SIG-M5 (cell line): Measurements from ENCODE around the gene PAH.

Experiments used
- DNase-seq: peaks from one replicate; lab custom pipeline; 2025; lab: John Stamatoyannopoulos, UW

PAH gene

DNA sequence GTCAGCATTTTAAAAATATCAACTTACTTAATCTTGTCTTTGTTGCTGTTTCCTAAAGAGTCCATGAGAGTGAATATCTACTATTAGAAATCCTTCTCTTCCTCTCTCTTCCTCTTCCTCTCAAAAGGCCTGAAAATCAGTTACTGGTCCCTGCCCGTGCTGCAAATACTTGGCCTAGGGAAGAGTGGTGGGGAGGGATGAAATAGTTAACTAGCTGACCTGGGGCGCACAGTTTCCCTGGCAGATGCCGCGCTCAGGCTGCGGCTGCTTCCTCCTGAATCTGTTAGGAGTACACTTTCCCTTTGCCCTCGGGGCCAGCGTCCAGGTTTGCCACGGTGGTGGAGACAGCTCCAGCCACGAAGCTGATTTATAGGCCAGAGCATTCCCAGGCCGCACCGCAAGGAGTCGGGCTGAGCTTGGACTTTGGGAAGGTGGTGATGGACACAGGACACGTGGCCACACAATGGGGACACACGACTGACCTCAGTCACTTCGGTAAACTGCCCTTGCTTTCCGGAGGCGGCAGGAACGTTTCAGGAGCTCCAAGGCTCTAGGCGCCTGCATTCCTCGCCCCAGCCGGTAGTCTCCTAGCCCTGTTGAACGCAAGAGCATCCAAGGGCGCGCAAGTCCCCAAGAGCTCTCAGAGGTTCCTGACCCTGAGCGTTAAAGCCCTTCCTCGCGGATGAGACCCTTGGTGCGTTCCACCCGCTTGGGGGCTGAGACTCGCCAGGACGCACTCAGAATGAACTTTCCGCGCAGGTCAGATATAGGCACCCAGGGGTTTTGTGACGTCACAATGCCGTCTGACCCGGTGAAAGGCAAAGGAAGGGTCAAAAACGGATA is 33.3 kb upstream of the PAH start:
- DNase-seq, result no peak

- DNase-seq, result no peak
Observed at GRCh38 chr12:102948941-102949352, 31.9 kb upstream of the PAH start.

- no peak for DNase-seq
Observed at GRCh38 chr12:102946042-102946441, 29.0 kb upstream of the PAH start.

GRCh38 chr12:102939670-102940222 is 22.7 kb upstream of the PAH start:
- DNase-seq, result no peak

GRCh38 chr12:102939059-102939458 is 22.0 kb upstream of the PAH start:
- DNase-seq, result no peak

DNA sequence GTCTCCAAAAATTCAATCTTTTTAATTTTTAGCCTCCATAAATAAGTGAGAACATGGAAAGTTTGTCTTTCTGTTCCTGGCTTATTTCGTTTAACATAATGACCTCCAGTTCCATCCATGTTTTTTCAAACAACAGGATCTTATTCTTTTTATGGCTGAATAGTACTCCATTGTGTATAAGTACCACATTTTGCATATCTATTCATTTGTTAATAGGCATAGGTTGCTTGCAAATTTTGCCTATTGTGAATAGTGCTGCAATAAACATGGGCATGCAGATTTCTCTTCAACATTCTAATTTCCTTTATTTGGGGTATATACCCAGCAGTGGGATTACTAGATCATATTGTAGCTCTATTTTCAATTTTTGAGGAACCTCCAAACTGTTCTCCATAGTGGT is 16.1 kb upstream of the PAH start:
- DNase-seq, result no peak

DNA sequence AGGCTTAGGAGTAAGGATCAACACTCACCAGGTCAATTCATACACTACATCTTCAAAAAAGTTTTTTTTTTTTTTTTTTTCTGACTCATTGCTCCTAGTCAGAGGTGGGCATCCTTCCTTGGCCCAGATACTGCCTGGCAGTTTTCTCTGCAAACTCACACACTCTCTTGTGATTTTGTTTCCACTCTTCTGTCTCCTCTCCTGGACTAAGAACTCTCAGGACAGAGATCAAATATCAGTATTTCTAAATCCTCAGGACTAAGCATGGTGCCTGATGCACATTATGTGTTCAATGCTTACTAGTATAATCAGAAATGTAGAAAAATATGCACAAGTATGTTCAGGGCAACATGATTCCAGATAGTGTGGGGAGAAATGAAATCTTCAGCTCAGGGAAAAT is 10.2 kb upstream of the PAH start:
- DNase-seq, result no peak

DNA sequence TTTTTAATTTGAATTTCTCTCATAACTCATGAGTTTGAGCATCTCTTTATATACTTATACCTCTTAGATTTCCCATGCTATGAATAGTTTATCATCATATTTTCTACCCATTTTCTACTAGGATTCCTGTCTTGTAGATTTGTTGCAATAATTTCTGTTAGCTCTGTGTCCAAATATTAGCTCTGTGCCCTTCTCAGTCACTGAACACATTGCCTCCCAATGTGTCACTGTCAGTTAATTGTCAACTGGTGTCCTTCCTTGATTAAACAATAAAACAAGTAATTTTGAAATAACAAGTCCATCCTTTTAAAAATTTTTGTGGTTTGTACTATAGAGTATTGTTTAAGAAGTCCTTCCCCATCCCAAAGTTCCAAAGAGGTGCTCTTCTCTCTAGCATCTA is 4.2 kb upstream of the PAH start:
- DNase-seq, result no peak

DNA sequence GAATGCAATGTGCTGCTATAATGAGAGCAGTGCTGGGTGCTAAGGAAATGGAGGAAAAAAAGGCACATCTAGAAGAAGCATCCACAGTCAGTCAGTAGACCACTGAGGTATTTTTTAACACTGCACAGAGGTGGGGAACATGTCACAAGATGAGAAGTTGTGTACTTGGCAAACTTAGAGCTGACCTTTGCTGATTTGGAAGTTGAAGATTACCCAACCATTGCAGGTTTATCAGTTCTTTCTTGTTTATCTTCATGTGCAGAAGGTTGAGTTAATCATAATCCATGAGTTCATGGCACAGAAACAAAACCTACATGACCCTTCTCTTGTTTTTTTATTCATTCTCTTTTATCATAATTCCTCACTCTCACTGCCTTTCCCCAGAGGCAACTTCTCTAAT is 3.2 kb upstream of the PAH start:
- no peak for DNase-seq

GRCh38 chr12:102918840-102919239 is 1.8 kb upstream of the PAH start:
- no peak for DNase-seq

DNA sequence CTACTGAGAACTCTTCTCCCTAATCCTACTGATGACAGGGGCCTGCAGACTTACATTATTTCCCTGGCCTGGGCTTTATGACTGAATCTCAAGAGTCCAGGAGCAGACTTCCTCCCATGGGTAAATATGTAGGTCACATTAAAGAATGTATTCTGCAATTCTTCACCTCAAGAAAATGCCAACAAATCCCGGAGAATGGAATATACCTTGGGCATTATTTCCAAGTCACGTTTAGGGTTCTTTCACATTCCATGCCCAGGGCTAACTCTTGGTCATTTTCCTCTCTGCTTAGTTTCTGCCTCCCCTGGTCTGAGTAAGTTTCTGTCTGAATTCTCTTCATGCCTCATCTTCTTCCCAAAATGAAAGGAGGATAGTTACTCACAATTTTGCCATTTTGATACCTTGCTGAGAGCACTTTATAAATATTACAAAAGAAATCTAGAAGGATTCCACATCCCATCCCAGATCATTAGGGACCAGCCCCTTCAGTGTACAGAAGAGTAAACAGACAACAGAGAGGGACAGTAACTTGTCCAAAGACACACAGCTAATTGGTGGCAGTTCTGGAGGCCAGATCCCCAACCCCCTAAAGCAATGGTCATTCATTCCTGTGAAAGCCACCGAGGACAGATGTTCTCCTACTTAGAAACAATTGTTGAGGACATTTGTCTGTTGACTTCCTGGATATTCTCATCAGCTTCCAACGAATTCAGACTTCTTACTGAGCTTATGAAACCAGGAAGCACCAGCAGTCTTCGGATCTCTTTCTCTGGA is 605 bp downstream of the PAH start:
- DNase-seq, result no peak

GRCh38 chr12:102913453-102914226 is 3.4 kb downstream of the PAH start:
- no peak for DNase-seq

GRCh38 chr12:102912258-102912657 is 4.8 kb downstream of the PAH start:
- no peak for DNase-seq

DNA sequence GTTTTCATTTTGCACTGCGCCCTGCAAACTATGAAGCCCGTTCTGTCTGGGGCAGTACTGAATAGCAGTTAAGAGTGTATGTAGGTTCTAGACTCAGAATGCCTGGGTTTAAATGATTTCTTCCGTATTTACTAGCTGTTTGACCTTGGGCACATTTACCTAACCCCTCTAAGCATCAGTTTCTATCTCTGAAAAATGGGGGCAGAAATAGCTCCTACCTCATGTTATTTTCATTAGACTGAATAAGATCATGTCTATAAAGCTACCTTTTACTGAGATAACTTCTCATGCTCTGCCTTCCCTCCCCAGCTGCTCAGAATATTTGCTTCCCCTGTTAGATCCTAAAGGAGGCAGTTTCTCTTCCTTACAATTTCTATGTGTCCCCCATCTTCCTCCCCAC is 5.7 kb downstream of the PAH start:
- DNase-seq, result no peak

- DNase-seq, result no peak
Observed at GRCh38 chr12:102910792-102911191, 6.3 kb downstream of the PAH start.

GRCh38 chr12:102910137-102910536 is 6.9 kb downstream of the PAH start:
- no peak for DNase-seq

GRCh38 chr12:102907918-102908317 is 9.1 kb downstream of the PAH start:
- no peak for DNase-seq

GRCh38 chr12:102905229-102905628 is 11.8 kb downstream of the PAH start:
- no peak for DNase-seq

- no peak for DNase-seq
Observed at GRCh38 chr12:102903337-102904007, 13.6 kb downstream of the PAH start.

DNA sequence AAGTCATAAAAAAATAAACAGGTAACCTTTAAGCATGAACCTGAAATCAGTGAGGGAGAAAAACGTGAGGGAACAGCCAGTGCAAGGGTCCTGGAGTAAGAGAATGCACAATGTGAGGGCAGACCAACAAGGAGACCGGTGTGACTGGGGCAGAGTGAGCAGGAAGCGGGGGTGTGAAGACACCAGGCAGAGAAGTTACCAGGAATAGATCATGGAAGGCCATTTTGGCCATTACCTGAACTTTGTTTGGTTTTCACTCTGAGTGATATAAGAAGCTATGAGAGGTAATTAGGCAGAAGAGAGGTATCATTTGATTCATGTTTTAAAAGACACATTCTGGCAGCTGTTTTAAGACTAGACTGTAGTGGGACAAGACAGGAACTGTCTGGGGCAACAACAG is 15.0 kb downstream of the PAH start:
- DNase-seq, result no peak

- no peak for DNase-seq
Observed at GRCh38 chr12:102900389-102900788, 16.7 kb downstream of the PAH start.

DNA sequence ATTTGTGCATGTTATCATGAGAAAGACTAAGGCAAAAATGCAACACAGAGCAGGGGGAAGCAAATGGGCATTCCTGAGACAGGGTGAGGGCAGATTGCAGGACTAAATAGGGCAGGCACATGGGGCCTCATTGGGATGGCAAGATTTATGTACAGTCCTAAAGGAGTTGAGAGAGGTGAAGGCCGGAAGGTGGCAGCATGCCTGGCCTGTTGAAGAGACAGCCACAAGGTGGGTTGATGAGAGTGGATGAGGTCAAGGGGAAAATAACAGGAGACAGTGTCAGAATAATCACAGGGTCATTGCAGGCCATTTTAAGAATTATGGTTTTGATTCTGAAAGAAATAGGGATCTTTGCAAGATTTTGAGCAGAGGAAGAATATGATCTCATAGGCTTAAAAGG is 21.0 kb downstream of the PAH start:
- no peak for DNase-seq
